D721Med (cell line): ENCODE data around the gene POLR2F.

ENCODE experiments used
- DNase-seq: peaks from one replicate; pipeline ENCODE4 v3.0.0; 2011; ENCODE audit warnings: low spot score; ENCODE audit not compliant: insufficient read length
- FAIRE-seq: peaks from 2 replicates; lab custom pipeline; 2011; peaks lifted over from hg19 to GRCh38; lab: Jason Lieb, UNC
- TF ChIP-seq, protein P1 (sequence below): IDR thresholded peaks from 2 replicates; pipeline ENCODE4 v1.5.1; 2012; ENCODE audit warnings: mild to moderate bottlenecking, control low read depth; ENCODE audit not compliant: insufficient read depth; ENCODE audit errors: missing control alignments

The POLR2F gene

DNA sequence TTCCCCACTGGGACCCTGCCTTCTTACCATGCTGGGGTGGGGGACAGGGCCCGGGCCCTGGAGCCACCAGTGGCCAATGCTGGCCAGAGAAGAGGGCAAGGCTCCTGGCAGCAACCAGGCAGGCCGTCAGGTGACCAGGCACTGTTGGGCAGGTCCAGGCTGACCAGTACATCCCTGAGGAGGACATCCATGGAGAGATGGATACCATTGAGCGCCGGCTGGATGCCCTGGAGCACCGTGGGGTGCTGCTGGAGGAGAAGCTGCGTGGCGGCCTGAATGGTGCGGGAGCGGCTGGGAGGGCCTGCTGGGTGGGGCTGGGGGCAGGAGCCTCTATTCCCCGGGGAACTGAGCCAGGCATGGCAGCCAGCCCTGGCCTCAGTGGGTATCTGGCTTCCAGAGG, 21.1 kb upstream of the POLR2F start:
- no peak for DNase-seq
- FAIRE-seq = no peak
- TF ChIP-seq, protein P1, sequence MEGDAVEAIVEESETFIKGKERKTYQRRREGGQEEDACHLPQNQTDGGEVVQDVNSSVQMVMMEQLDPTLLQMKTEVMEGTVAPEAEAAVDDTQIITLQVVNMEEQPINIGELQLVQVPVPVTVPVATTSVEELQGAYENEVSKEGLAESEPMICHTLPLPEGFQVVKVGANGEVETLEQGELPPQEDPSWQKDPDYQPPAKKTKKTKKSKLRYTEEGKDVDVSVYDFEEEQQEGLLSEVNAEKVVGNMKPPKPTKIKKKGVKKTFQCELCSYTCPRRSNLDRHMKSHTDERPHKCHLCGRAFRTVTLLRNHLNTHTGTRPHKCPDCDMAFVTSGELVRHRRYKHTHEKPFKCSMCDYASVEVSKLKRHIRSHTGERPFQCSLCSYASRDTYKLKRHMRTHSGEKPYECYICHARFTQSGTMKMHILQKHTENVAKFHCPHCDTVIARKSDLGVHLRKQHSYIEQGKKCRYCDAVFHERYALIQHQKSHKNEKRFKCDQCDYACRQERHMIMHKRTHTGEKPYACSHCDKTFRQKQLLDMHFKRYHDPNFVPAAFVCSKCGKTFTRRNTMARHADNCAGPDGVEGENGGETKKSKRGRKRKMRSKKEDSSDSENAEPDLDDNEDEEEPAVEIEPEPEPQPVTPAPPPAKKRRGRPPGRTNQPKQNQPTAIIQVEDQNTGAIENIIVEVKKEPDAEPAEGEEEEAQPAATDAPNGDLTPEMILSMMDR = no peak

DNA sequence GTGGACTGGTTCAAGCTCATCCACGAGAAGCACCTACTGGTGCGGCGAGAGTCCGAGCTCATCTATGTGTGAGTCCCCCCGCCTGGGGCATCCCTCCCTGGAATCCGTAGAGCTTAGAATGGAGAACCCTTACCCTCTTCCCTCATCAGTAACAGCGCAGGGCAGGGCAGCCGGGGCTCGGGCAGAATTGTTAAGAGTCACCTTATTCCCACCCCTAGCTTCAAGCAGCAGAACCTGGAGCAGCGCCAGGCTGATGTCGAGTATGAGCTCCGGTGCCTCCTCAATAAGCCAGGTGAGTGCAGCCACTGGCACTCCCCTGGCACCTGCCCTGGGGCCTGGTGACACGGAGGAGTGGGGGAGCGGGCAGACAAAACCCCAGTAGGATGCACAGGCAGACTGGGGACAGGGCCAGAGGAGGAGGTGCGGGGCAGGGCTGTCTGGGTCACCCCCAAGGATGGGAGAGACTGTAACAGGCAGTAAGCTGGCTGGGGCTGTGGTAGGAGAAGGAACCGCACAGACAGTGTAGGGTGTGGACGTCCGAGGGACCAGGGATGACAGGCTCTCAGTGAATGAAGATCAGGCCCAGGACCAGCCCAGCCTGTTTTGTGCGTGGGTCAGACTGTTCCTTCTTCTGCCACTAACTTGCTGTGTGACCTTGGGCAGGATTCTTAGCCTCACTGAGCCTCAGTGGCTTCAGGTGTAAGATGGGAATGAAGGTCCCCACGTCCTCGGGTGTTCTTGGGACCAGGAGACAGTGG, 20.5 kb upstream of the POLR2F start:
- TF ChIP-seq, protein P1 = no peak
- FAIRE-seq (no peak), DNase-seq (no peak)

DNA sequence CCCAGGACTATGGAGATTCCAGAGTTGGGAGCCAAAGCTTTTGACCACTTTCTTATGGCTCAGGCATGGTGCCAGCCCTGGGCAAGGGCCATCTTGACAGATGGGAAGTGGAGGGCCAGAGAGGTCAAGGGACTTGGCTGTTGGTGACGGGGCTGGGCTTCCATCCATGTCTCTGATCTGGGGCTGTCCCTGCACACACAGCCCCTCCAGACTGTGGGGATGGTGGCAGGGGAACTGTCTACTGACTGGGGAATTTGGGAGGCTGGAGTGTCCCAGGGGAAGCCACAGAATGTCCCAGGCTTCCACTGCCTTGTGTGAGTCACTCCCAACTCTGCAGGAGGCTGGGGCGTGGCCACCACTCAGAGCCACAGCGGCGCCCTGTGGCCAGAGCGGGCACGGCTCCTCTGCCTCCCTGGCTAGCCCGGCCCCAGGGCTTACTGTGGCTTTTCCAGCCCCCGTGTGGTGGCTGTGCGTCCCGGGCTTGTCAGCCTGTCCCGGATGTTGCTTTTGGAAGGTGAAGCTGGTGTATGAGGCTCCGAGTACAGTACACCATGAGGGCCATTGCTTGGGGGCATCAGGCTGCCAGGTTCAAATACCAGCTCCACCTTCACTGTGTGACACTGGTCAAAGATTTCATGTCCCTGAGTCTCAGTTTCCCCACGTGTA, 19.7 kb upstream of the POLR2F start:
- no peak for FAIRE-seq
- DNase-seq = peak; percentile 47
- TF ChIP-seq, protein P1 = peak; percentile 86

DNA sequence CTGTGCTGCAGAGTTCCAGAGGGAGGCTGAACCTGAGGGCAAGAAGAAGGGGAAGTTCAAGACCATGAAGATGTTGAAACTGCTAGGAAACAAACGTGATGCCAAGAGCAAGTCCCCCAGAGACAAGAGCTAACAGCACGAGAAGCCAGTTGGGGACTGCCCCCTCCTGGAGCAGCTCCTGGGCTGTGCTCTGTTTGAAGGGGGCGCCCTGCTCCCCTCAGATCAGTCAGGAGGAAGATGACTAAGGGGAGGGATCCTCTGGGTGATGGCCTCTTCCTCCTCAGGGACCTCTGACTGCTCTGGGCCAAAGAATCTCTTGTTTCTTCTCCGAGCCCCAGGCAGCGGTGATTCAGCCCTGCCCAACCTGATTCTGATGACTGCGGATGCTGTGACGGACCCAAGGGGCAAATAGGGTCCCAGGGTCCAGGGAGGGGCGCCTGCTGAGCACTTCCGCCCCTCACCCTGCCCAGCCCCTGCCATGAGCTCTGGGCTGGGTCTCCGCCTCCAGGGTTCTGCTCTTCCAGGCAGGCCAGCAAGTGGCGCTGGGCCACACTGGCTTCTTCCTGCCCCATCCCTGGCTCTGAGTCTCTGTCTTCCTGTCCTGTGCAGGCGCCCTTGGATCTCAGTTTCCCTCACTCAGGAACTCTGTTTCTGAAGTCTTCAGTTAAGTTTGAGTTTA, 12.7 kb upstream of the POLR2F start:
- no peak for FAIRE-seq
- DNase-seq = no peak
- TF ChIP-seq, protein P1 = no peak

DNA sequence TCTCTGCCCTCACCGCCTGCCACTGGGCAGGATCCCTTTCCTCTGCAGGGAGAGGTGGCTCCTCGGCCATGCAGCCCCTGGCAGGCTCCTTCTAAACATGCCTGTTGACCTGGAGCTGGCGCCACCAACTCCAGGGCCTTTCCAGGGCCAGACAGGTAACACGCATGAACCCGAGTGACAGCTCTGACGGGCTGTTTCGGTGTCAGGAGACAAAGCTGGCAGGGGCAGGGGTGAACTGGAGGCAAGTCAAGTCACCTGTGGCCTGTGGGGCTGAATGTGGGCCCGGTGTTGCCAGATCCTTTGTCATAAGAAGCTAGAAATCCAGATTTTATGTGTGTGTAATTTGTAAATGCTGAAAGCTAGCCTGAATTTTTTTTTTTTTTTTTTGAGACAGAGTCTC, 11.4 kb upstream of the POLR2F start:
- TF ChIP-seq, protein P1 = no peak
- FAIRE-seq (no peak), DNase-seq (no peak)

DNA sequence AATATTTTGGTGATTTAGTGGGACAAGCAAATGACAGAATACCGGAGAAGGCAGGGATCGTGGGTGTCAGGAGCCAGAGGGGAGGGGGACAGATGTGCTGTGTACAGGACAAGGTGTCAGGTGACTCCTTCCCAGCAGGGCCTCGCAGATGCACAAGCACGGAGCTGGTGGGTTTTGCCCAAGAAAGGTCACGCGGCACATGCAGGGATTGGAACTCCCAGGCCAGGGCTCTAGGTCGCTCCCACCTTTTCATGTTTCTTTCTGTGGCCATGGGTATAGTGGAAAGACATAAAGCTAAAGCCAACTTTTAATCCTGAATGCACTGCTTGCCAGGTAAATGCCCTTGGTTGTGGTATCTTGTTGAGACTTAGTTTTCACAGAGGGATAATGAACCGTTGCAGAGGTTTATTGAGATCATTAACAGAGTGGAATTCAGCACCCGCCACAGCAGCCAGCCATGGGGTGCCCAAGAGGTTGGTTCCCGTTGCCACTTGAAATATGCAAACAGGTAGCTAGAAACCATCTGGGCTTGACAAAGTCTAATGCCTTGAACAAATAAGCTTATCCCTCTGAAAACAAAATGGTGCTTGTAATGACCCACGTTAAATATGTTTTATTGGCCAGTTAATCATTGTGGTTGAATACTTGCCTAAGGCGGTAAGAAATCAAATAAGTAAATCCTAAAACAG, 10.2 kb upstream of the POLR2F start:
- DNase-seq (no peak), FAIRE-seq (no peak)
- TF ChIP-seq, protein P1 = no peak
